Measurements from ENCODE around the gene ATF4.

ATF4 gene

GRCh38 chr22:39529487-39529851 is 9.1 kb downstream of the ATF4 start:
- TF ChIP-seq, protein P1, sequence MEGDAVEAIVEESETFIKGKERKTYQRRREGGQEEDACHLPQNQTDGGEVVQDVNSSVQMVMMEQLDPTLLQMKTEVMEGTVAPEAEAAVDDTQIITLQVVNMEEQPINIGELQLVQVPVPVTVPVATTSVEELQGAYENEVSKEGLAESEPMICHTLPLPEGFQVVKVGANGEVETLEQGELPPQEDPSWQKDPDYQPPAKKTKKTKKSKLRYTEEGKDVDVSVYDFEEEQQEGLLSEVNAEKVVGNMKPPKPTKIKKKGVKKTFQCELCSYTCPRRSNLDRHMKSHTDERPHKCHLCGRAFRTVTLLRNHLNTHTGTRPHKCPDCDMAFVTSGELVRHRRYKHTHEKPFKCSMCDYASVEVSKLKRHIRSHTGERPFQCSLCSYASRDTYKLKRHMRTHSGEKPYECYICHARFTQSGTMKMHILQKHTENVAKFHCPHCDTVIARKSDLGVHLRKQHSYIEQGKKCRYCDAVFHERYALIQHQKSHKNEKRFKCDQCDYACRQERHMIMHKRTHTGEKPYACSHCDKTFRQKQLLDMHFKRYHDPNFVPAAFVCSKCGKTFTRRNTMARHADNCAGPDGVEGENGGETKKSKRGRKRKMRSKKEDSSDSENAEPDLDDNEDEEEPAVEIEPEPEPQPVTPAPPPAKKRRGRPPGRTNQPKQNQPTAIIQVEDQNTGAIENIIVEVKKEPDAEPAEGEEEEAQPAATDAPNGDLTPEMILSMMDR (IDR thresholded peaks at IDR 0.05; ENCODE audit: insufficient read depth, low read length, poor library complexity, severe bottlenecking), result no peak
- peak overlapping the region; percentile 32 for H3K4me3 ChIP-seq (replicated peaks; ENCODE audit: low read depth, low read length)
- DNase-seq (ENCODE audit: extremely low read depth, insufficient read length), result no peak

DNA sequence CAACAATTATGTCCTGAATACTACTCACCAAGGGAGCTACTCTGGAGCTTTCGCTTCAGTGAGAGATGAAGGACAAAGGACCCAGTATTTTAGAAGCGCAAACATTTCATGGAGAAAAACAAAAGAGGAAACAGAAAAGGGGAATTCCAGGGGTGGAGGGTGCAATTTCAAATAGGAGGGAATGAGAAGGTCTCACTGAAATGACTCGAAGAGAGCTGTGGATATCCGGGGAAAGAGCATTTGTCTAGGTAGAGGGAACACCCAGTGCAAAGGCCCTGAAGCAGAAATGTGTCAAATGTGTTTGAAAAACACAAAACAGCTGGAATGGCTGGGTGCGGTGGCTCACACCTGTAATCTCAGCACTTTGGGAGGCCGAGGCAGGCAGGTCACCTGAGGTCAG is 9.8 kb downstream of the ATF4 start:
- no peaks in the 10 kb centered on the region for H3K27me3 ChIP-seq (replicated peaks; ENCODE audit: control insufficient read depth, insufficient read depth, low read length)
- TF ChIP-seq, protein P1 (IDR thresholded peaks at IDR 0.05; ENCODE audit: insufficient read depth, low read length, poor library complexity, severe bottlenecking), result no peak
- H3K36me3 ChIP-seq (ENCODE audit: control insufficient read depth, insufficient read depth, low read length), result peaks cover 7% of the 10 kb centered on the region
- DNase-seq (ENCODE audit: extremely low read depth, insufficient read length), result no peak
- peak overlapping the region; percentile 32 for H3K4me3 ChIP-seq (replicated peaks; ENCODE audit: low read depth, low read length)

More at GRCh38 chr22:39529487-39529851, 9.1 kb downstream of the ATF4 start:
- peaks cover 10% of the 10 kb centered on the region for H3K36me3 ChIP-seq (ENCODE audit: control insufficient read depth, insufficient read depth, low read length)
- no peaks in the 10 kb centered on the region for H3K27me3 ChIP-seq (replicated peaks; ENCODE audit: control insufficient read depth, insufficient read depth, low read length)

DNA sequence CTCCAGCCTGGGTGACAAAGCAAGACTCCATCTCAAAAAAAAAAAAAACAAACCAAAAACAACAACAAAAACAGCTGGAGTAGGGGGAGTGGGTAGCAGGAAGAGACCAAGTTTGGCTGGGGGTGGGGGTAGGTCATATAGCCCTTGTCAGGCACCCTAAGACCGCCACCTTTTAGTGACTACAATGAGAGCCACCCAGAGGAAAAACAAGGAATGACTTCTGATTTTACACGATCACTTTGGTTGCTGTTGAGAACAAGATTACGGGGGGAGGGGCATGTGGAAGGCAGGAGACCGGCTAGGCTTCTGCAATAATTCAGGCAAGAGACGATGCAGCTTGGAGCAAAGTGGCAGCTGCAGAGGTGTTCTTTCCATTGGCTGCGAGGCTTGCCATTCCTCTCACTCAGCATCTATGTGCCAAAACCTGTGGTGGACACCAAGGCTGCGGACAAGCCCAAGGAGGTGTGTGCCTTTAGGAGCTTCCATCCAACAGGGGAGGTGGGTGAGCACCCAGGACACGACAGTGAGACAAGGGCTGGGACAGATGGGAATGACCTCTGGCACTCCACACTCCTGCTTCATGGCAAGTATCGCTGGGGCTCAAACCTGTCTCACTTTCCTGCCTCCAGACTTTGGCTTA is 10.4 kb downstream of the ATF4 start:
- TF ChIP-seq, protein P1 (IDR thresholded peaks at IDR 0.05; ENCODE audit: insufficient read depth, low read length, poor library complexity, severe bottlenecking), result no peak
- no peak for DNase-seq (ENCODE audit: extremely low read depth, insufficient read length)
- Histone ChIP-seq H3K4me3 (replicated peaks; ENCODE audit: low read depth, low read length) (peak overlapping the region; percentile 95), H3K27me3 (replicated peaks; ENCODE audit: control insufficient read depth, insufficient read depth, low read length) (no peaks in the 10 kb centered on the region), H3K36me3 (ENCODE audit: control insufficient read depth, insufficient read depth, low read length) (peaks cover 7% of the 10 kb centered on the region)

DNA sequence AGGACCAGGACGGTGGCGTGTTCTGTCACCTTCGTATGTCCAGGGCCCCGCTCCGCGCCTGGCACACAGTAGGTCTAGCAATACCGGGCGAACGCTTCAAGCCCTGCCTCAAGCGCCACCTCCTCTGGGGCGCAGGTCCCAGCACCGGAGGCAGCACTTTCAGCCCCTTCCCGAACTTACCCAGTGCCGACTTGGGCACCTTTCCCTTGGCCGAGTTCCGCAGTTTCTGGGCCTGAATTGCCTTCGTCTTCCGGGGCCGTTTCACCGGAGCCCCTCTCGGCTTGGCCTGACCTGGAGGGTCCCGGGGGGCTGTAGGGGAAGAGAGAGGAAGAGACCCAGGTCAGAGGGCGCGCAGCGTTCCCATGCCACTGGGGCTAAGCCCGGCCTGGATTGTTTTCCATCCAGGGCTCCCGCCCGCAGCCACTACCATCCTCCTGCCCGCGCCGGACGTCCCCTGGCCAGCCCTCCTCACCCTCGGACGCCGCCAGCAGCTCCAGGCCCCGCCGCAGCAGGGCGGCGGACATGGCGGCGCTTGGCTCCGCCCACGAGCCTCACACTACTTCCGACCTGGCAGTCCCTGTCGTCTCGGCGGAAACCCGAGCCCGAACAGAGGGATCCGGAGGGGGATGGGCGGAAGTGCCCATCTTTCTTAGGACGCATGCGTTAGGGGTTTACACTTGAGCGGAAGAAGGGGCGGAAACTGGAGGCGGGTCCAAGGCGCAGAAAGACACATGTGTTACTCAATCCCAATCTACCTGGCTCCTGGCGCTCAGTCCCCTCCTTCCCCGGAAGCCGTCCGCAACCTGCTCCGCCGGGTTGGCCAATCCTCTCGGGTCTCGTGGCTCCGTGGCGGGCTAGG is 12.1 kb downstream of the ATF4 start, which contains the start of gene RPS19BP1:
RPS19BP1 (minus strand) TSS at position 534 of the 859 bp plus-strand sequence; CDS start at position 524, 10 bp downstream.
- peak; percentile 99 for DNase-seq (ENCODE audit: extremely low read depth, insufficient read length)
- no peaks in the 10 kb centered on the region for H3K27me3 ChIP-seq (replicated peaks; ENCODE audit: control insufficient read depth, insufficient read depth, low read length)
- TF ChIP-seq, protein P1 (IDR thresholded peaks at IDR 0.05; ENCODE audit: insufficient read depth, low read length, poor library complexity, severe bottlenecking), result no peak
- peak within 1 kb of the TSS; percentile 95 for H3K4me3 ChIP-seq (replicated peaks; ENCODE audit: low read depth, low read length)
- H3K36me3 ChIP-seq (ENCODE audit: control insufficient read depth, insufficient read depth, low read length), result peaks cover 7% of the 10 kb centered on the region

GRCh38 chr22:39534092-39534506 is 13.7 kb downstream of the ATF4 start:
- TF ChIP-seq, protein P1 (IDR thresholded peaks at IDR 0.05; ENCODE audit: insufficient read depth, low read length, poor library complexity, severe bottlenecking), result no peak
- peaks cover 7% of the 10 kb centered on the region for H3K36me3 ChIP-seq (ENCODE audit: control insufficient read depth, insufficient read depth, low read length)
- no peak for DNase-seq (ENCODE audit: extremely low read depth, insufficient read length)
- no peaks in the 10 kb centered on the region for H3K27me3 ChIP-seq (replicated peaks; ENCODE audit: control insufficient read depth, insufficient read depth, low read length)
- no peak overlapping the region for H3K4me3 ChIP-seq (replicated peaks; ENCODE audit: low read depth, low read length)

Data from GM06990 (cell line).